DMS153 (cell line): ENCODE measurements around the gene NKX6-2.
A peak's percentile ranks its signal among the peaks of the same experiment; 100 is the strongest.
"Not testable (repeated sequence)": the region's sequence is repeated elsewhere in the genome, so short reads cannot be mapped to it uniquely, and the experiment has no call there.

ENCODE experiments used
- DNase-seq: peaks from one replicate; lab custom pipeline; 2025; lab: John Stamatoyannopoulos, UW

NKX6-2 gene

DNA sequence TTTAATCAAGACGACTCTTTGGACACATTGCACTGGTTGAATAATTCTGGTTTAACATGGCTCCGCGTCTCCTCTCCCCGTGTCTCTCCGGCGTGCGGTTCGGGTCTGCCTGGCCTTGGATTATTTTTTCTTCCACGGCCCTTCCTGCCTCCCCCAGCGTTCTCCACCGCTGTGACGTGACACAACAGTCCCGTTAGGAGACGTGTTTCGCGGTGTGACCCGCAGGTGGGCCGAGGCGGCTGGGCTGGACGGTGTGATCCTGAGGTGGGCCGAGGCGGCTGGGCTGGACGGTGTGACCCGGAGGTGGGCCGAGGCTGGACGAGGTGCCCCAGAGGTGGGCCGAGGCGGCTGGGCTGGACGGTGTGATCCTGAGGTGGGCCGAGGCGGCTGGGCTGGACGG lies 12.0 kb upstream of the NKX6-2 start:
- not testable (repeated sequence) for DNase-seq

DNA sequence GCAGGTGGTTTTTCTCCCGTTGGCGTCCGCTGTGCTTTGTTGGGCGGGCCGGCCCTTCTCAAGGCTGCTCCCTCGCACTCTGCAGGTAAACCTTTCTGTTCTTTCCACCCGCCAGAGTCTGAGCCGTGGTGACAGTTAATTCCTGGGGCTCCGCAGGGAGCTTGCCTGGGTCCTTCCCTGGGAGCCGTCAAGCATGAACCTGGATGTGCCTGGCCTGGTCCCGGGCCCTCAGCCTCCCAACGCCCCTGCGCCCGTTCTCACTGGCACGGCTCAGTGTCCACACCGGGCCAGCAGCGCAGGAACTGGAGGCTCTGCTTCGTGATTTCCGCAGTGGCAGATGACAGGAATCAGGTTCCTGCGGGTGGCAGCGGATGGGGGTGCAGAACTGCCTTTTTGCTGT lies 10.9 kb upstream of the NKX6-2 start:
- no peak for DNase-seq

DNA sequence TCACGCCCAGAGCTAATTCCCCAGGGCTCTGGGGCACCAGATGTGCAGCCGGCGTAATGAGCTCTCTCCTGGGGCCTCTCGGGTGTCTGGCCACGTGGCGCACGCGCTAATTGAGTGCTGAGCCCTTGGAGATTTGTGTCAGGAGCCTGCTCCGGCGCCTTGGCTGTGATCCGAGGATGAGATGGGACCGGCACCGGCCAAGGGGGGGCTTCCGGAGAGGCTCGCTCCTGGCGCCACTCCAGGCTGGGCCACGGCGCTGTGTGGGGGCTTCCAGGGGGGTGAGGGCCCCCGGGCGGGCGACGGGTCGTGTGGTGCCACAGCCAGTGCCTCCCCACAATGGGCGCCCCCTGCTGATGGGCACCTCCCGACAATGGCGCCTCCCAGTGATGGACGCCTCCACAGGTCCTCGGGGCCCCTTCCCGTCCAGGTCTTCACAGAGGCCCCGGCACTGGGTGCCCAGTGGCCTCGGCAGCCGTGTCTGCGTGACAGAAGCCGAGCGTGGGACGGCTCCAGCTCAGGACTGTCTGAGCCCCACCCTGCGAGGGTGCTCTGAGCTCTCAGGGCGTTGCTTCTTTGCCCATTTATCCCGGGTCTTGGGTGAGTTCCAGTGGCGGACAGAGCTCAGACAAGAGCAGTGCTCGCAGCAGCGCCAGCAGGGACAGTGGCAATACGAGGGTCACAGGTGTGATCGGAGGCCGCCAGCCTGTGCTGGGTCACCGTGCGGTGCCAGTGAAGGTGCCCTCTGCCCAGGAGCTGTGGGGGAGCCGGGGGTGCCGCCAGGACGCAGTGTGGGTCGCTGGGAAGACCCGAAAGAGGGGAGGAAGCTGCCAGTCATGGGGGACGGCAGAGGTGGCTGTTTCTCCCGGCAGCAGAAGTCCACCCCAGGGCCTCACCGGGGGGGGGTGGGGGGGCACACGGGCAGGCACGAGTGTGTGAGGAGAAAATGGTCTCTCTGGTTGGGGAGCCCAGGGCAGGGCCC lies 8.2 kb upstream of the NKX6-2 start:
- DNase-seq = peak; percentile 30

DNA sequence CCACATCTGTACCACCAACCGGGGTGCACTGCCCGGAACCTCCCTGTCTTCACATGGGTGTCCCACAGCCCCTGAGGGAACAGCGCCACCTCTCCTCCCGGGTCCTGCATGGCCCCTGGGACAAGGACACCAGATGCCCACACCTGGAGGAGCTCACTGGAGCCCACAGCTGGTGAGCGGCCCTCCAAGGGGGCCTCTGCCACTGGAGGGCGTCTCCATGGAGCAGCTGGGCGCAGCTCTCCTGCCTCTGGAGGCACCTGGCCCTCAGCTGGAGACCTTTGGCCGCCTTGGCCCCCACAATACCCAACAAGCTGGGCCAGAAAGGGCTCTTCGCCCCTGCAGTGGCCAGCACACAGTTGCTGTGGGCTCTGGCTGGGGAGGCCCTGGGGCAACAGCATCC lies 7.3 kb upstream of the NKX6-2 start:
- DNase-seq = no peak

DNA sequence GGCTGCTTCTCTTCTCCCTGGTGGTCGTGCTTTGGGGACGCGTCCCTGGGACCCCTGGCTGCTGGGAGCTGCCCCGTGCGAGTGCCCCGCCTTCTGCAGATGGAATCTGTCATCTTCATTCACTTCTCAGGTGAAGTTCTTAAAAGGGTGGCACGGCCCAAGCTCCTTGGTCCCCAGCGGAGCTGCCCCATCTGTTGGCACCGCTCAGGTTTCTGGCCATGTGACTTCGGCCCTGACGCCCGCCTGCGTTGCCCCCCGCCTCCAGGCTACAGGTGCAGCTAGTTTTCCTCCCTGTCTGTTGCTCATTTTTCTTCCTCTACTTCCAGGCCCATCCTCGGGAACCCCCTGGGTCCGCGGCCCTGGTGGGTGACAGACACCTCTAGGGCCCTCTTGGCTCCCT lies 6.8 kb upstream of the NKX6-2 start:
- no peak for DNase-seq

DNA sequence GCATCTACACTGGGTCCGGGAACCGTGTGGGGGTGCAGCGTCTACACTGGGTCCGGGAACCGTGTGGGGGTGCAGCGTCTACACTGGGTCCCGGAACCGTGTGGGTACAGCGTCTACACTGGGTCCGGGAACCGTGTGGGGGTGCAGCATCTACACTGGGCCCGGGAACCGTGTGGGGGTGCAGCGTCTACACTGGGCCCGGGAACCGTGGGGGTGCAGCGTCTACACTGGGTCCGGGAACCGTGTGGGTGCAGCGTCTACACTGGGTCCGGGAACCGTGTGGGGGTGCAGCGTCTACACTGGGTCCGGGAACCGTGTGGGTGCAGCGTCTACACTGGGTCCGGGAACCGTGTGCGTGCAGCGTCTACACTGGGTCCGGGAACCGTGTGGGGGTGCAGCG lies 6.2 kb upstream of the NKX6-2 start:
- not testable (repeated sequence) for DNase-seq

DNA sequence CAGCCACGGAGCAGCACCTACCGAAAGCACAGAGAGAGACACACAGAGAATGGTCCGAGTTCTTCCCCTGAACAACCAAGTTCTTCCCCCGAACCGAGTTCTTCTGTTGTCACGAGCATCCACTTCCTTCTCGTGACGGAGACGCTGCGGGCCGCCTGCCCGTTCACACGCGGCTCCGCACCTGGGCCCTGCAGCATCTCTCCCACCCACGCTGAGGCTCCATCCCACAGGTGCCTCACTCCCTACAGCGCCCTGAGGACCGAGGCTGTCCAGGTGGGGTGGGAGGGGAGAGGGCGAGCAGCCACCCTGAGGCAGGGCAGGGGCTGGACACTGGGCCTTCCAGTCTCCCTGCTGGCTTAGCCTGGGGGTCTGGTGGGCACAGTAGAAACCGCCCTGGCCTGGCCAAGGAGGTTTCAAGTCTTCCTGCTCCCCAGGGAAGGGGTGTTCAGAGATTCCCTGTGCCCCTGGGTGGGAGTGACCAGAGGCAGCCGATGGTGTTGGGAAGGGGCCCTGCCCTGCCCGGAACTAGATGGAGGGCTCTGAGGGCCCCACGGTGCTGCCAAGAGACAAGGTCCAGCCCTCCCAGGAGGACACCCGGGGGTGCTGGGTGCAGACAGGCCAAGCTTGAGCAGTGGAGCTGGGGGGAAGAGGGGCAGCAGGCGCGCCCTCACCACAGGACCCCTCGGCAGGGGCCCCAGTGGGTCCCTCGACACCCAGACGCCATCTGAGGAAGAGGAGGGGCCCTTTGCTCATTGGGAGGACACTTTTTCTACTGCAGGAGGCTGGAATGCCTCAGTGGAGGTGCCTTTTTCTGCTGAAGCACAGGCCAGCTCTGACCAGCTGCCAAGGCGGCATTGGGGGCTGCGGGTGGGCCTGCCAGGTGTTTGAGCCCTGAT lies 5.2 kb upstream of the NKX6-2 start:
- DNase-seq = no peak

DNA sequence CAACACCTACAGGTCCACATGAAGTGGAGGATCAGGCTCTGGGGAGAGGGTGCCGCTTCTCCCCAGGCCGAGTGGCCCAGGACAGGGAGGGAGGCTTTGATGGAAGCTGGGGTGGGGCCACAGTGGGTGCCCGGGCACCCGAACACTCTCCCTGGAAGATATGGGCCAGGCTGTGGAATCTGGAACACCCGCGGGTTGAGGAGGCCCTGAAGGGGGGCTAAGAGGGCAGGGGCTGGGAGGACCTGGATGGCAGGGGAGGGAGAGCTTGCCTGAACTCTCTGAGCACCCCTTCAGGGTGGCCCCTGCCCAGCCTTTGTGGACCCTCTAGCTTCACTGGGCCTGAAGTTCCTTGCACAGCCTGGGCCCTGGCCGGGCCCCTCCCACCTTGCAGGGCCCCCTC lies 4.5 kb upstream of the NKX6-2 start:
- no peak for DNase-seq

DNA sequence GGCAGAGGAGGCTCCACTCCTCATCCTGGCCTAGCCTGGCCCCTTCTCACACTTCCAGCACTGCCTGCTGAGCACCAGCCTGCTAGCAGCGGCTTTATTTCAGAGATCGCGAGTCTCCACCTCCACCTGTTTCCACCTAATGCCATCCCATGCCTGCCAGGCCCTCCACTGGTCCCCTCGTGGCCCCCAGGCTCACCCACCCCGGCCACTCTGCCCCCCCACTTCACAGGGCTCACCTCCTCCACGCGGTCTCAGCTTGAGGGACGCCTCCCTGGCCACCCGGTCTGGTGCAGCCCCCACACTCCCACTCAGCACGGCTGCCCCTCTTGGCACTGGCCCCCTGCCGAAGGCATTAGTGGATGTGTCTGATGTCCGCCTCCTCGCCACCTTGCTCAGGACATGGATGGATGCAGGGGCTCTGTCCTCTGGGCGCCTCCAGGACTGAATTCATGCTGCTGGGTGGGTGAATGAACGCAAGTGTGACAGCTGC lies 3.8 kb upstream of the NKX6-2 start:
- DNase-seq = no peak

DNA sequence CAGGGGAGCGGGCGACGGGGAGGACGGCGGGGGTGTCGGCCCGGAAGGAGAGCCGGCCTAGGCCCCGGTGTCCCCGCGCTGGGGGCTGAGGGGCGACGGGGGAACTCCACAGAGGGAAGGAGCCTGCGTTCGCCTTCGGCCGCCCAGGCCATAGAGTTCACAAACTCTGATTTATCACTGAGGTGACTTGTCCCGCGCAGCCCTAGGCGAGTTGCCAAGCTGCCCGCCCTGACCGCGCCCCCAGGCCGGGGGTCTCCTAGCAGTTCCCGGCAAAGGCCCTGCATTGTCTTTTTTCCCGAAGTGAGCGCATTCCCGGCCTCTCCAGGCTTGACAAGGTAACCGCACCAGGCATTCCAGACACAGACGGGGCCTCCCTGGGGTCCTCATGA lies 2.9 kb upstream of the NKX6-2 start:
- no peak for DNase-seq

DNA sequence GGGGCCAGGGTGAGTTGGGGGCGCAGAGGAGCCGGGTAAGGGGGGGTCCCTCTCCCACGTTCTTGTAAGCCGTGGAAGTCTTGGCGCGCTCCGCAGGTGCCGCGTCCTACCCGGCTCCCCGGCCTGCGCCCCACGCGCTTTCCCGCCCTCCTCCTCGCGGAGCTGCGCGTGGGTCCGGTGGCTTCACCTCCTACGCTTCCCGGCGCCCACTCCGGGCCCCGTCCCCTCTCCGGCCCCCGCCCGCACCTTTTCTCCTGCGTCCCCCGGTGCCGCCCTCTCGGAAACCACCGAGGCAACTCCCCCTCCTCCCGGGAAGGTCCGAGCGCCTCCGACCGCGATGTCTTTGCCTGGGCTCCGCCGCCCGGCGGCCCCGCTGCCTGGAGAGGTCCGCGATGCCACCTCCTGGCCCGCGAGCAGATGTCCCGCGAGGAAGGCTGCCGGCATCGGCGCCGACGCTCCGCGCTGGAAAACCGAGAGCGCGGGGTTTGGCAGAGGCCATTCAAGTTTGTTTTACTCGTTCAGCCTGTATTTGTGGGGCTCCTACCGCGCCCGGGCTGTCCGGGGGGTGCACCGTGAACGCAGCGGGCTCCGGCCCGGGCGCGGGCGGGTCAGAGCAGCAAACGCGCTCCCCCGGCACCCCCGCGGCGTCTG lies 2.4 kb upstream of the NKX6-2 start:
- no peak for DNase-seq

DNA sequence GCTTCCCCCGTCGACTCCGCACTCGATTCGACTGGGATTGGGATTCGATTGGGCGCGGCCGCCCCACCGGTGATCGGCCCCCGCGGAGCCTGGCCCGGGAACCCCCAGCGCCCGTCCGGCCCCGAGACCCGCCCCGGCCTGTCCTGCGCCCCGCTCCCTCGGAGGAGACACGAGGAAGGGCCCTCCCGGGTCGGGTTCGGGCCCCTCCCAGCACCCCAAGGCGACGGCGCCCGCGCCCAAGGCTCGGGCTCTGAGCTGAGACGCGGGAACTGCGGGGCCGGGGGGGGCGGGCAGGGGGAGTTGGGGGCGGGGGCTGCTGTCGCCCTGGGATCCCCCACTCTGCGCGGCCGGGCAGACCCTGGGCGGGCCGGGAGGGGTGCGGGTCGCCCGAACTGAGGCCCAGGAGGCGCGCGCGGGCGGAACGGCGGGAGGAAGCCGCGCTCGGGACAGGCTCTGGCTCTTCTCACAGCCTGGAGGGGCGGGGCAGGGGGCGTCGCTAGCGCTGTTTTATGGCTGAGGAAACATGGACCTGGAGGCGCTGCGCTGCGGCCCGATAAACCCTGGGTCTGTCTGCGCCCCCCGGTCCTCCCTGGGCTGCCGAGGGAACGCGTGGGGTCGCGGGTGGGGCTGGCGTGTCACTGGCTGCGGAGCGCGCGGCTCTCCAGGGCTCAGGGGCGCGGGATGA lies 1.7 kb upstream of the NKX6-2 start:
- no peak for DNase-seq

DNA sequence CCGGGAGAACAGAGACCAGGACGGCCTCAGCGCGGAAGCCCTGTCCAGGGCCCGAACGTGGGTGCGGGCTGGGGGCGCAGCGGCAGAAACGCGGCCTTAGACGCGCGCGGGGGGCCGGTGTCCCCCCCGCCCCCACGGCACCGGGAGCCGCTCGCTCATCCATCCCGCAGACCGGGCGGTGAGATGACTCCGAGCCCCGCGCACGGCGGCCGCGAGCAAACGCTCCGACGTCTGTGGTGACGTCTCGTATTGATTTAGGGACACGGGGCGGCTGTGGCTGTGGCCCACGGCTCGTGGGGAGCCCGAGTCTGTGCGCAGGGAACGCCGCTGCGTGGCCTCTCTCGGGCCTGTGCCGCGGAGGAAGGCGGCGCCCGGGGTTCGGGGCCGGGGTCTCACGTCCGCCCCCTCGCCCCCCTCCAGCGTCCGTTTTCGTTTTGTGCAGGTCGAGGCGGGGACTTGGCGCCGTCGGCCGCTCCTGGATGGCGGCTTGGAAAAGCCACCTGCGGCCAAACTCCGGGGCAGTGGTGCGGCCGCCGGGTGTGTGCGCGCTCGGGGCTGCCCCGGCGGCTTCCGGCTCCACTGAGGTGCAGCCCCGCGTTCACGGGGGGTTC lies 1.0 kb upstream of the NKX6-2 start:
- DNase-seq = no peak

DNA sequence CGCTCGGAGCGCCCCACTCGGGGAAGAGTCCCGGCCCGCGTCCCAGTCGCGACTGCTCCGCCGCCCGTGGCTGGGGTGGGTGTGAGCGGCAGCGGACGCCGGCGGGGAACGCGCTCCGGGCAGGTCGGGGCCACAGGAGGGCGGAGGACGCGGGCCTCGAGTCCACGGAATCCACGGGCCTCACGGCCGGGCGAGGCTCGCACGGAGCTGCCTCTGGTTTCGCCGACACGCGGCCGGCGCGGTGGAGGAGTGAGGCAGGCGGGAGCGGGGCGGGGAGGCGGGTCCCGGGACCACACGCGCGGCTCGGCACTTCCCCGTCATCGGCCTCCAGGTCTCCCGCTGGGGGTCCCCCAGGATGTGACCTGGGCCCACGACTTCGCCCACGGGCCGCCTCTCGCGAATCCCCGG lies 533 bp upstream of the NKX6-2 start:
- DNase-seq = no peak

DNA sequence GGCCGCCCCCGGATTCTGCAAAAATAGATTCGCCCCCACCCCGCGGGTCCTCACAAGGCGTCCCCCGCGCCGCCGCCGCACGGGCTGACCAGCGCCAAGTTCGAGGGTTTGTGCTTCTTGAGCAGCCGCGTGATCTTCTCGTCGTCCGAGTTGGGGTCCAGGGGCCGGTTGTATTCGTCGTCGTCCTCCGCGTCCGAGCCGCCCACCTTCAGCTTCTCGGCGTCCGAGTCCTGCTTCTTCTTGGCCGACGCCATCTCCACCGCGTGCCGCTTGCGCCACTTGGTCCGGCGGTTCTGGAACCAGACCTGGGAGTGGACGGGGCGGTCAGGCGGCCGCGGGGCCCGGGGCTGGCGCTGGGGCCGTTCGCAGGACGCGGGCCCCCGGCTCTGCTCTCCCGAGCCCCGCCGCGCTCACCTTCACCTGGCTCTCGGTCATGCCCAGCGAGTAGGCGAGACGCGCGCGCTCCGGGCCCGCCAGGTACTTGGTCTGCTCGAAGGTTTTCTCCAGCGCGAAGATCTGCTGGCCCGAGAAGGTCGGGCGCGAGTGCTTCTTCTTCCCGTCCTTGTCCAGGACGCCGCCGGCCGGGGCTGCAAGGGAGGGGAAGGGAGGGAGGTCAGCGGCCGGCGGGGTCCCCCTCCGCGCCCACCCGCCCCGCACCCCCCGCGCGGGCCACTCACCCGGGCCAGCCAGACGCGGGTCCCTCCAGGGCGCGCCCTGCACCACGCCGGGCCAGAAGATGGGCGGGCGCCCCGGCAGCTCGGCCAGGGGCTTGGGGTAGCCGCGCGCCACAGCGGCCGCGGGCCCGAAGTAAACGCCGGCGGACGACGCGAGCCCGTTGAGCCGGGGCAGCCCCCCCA lies 853 bp downstream of the NKX6-2 start:
- DNase-seq = no peak

DNA sequence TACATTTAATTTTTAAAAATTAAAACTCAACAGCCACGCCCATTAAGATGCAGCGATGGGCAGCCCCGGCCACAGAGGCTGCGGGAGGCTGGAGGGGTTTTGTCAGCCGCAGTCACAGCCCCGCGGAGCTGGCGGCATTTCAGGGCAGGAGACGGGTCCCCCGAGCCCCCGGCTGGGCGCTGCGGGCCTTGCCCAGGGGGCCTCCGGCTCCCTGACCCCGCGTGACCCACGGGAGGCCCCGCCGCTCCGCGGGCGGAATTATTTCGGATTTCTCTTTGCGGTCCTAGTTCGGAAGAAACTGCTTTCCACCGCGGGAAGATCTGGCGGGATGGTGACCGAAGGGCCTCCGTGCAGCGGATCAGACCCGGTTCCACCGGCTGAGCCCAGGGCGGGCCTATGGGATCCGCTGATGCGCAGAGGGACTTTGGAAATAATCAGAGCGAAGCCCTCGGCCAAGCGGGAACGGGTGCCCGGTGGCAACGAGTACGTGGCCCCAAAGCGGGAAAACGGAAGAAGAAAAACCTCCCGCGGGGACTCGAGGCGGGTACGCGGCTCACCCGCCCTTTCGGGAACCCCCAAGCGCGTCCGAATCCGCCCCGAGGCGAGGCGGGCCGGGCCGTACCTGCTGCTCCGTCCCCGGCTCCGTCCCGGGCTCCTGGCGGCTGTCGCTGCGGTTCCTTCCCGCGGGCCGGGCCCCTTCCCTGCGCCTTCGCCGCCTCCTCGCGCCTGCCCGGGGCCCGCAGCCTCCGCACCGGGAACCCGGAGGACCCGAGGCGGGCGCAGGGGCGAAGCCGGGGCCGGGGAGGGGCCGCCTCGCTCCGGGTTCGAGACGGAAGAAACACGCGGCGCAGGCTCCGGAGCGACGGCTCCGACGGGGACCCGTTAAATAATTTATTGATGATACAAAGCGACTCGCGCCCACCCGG lies 1.7 kb downstream of the NKX6-2 start:
- DNase-seq = no peak

DNA sequence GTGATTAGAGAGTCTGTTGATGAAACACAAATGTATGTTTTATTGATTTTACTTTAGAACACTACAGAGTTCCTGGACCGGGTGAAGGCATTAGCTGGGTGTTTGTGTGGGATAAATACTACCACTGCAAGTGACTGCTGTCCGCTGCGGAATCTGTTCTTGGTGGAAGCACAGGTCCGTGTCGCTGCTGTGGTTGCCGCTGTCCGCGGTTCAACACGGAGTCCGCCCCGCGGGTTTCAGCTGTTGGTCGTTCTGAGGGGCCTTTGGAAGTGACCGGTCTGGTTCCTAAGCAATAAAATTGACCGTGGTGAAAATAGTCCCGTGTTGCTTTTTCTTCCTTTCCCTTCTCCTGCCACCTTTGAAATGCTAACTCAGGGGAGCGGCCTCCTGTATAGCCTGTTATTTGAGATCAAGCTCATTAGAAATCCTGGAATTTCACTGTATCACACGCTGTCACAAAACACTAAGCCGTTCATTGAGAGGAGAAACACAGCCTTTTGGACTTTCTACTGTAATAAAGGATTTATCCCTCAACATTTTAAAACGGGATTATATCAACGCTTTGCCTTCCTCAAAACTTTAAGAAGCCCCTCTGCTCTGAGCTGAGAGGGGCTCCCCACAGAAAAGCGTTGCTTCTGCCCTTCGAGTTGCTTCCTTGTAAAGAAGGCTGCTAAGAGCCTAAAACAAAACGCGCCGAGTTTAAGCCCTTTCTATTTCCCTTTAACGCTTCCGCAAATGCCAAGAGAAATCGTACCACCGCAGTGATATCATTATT lies 2.6 kb downstream of the NKX6-2 start:
- no peak for DNase-seq

DNA sequence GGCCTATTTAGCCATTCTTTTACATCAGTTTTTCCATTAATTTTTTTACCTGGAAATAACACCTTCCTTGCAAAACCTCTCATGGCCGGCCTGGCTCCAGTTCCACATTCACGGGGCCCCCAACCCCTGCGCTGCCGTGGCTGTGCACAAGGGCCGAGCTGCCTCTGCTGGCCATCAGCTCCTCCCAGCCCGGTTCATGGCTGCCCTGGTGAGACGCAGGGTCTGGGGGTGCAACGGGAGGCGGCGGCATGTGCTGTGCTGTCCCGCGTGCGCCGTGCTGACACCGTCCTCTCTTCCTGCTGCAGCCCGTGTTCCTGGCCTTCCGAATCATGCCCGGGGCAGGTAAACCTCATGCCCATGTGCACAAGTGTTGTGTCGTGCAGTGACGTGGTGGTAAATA lies 4.4 kb downstream of the NKX6-2 start:
- DNase-seq = no peak
